Subcutaneous abdominal adipose tissue (tissue), 5 donors: Measurements from ENCODE around the gene BAZ1A.

Experiments
- H3K27ac ChIP-seq: one replicate; pipeline ENCODE4 v1.7.0; 2013; ENCODE audit warnings: low read depth, mild to moderate bottlenecking, inconsistent platforms, low read length, moderate library complexity
- H3K27me3 ChIP-seq, 5 donors: one replicate each; pipeline ENCODE4 v1.7.0; 2013; ENCODE audit warnings: low read length in 5 of 5, inconsistent platforms in 1 of 5; ENCODE audit not compliant: control insufficient read depth in 5 of 5, insufficient read depth in 4 of 5
- H3K36me3 ChIP-seq, 5 donors: one replicate each; pipeline ENCODE4 v1.7.0; 2013; ENCODE audit warnings: low read length in 5 of 5; ENCODE audit not compliant: control insufficient read depth in 5 of 5, insufficient read depth in 5 of 5
- H3K4me1 ChIP-seq, 5 donors: one replicate each; pipeline ENCODE4 v1.7.0; 2013; ENCODE audit warnings: low read length in 5 of 5, mild to moderate bottlenecking in 3 of 5, moderate library complexity in 1 of 5; ENCODE audit not compliant: control insufficient read depth in 5 of 5, insufficient read depth in 5 of 5
- H3K4me3 ChIP-seq, 5 donors: one replicate each; pipeline ENCODE4 v1.7.0; 2013; ENCODE audit warnings: low read length in 5 of 5, low read depth in 1 of 5
- H3K9ac ChIP-seq, 5 donors: one replicate each; pipeline ENCODE4 v1.7.0; 2013; ENCODE audit warnings: low read length in 5 of 5, mild to moderate bottlenecking in 4 of 5, moderate library complexity in 3 of 5
- H3K9me3 ChIP-seq, 5 donors: one replicate each; pipeline ENCODE4 v1.7.0; 2013; ENCODE audit warnings: low read length in 5 of 5; ENCODE audit not compliant: control insufficient read depth in 5 of 5
- donor health status: healthy.
- donor health status: healthy.
- donor health status: healthy.
- donor health status: healthy.
- donor health status: healthy.

BAZ1A gene

GRCh38 chr14:34775342-34775741 is 99.8 kb downstream of the BAZ1A start:
- H3K27ac ChIP-seq, result no peak overlapping the region
- no peaks in the 10 kb centered on the region for H3K4me1 ChIP-seq
- H3K9ac ChIP-seq, result no peak overlapping the region
- no peaks in the 10 kb centered on the region for H3K9me3 ChIP-seq
- H3K4me3 ChIP-seq, result no peak overlapping the region
- no peaks in the 10 kb centered on the region for H3K27me3 ChIP-seq
- peaks cover 17 to 58% (median 34%) of the 10 kb centered on the region in 5 donors for H3K36me3 ChIP-seq

- Histone ChIP-seq H3K9ac (no peak overlapping the region), H3K4me3 (no peak overlapping the region), H3K9me3 (no peaks in the 10 kb centered on the region), H3K36me3 (peaks cover 13 to 40% (median 19%) of the 10 kb centered on the region in 5 donors), H3K27ac (no peak overlapping the region), H3K27me3 (no peaks in the 10 kb centered on the region), H3K4me1 (peaks cover 0 to 12% (median 0%) of the 10 kb centered on the region in 5 donors)
Observed at GRCh38 chr14:34770901-34771300, 104.3 kb downstream of the BAZ1A start.

- Histone ChIP-seq H3K9ac (no peak overlapping the region), H3K36me3 (peaks cover 28 to 37% (median 31%) of the 10 kb centered on the region in 5 donors), H3K9me3 (no peaks in the 10 kb centered on the region)
Observed at GRCh38 chr14:34766606-34767005, 108.6 kb downstream of the BAZ1A start.

GRCh38 chr14:34766060-34766459 is 109.1 kb downstream of the BAZ1A start:
- no peaks in the 10 kb centered on the region for H3K9me3 ChIP-seq
- no peak overlapping the region for H3K9ac ChIP-seq
- H3K4me1 ChIP-seq, result peaks cover 0 to 12% (median 0%) of the 10 kb centered on the region in 5 donors
- H3K27me3 ChIP-seq, result no peaks in the 10 kb centered on the region
- no peak overlapping the region for H3K27ac ChIP-seq
- peaks cover 29 to 40% (median 35%) of the 10 kb centered on the region in 5 donors for H3K36me3 ChIP-seq
- H3K4me3 ChIP-seq, result no peak overlapping the region

More at GRCh38 chr14:34766606-34767005, 108.6 kb downstream of the BAZ1A start:
- peaks cover 0 to 12% (median 0%) of the 10 kb centered on the region in 5 donors for H3K4me1 ChIP-seq
- H3K27me3 ChIP-seq, result no peaks in the 10 kb centered on the region
- no peak overlapping the region for H3K4me3 ChIP-seq
- H3K27ac ChIP-seq, result no peak overlapping the region

GRCh38 chr14:34755215-34755614 is 119.9 kb downstream of the BAZ1A start:
- H3K4me3 ChIP-seq, result no peak overlapping the region
- no peak overlapping the region for H3K27ac ChIP-seq
- no peaks in the 10 kb centered on the region for H3K9me3 ChIP-seq
- H3K9ac ChIP-seq, result no peak overlapping the region
- H3K27me3 ChIP-seq, result no peaks in the 10 kb centered on the region
- no peaks in the 10 kb centered on the region for H3K4me1 ChIP-seq
- peaks cover 11 to 34% (median 24%) of the 10 kb centered on the region in 5 donors for H3K36me3 ChIP-seq

GRCh38 chr14:34754687-34755086 is 120.5 kb downstream of the BAZ1A start:
- peaks cover 8 to 31% (median 24%) of the 10 kb centered on the region in 5 donors for H3K36me3 ChIP-seq

GRCh38 chr14:34750670-34751069 is 124.5 kb downstream of the BAZ1A start:
- H3K27me3 ChIP-seq, result no peaks in the 10 kb centered on the region
- peaks cover 0 to 24% (median 10%) of the 10 kb centered on the region in 5 donors for H3K36me3 ChIP-seq
- no peak overlapping the region for H3K27ac ChIP-seq
- H3K9ac ChIP-seq, result no peak overlapping the region
- H3K4me3 ChIP-seq, result no peak overlapping the region
- no peaks in the 10 kb centered on the region for H3K9me3 ChIP-seq
- no peaks in the 10 kb centered on the region for H3K4me1 ChIP-seq

More at GRCh38 chr14:34754687-34755086, 120.5 kb downstream of the BAZ1A start:
- no peak overlapping the region for H3K9ac ChIP-seq
- no peaks in the 10 kb centered on the region for H3K4me1 ChIP-seq
- no peak overlapping the region for H3K27ac ChIP-seq
- H3K27me3 ChIP-seq, result no peaks in the 10 kb centered on the region
- no peaks in the 10 kb centered on the region for H3K9me3 ChIP-seq
- H3K4me3 ChIP-seq, result no peak overlapping the region

GRCh38 chr14:34750233-34750632 is 124.9 kb downstream of the BAZ1A start:
- Histone ChIP-seq H3K36me3 (peaks cover 0 to 21% (median 10%) of the 10 kb centered on the region in 5 donors), H3K27ac (no peak overlapping the region)

GRCh38 chr14:34749408-34749807 is 125.8 kb downstream of the BAZ1A start:
- Histone ChIP-seq H3K4me1 (no peaks in the 10 kb centered on the region), H3K27me3 (no peaks in the 10 kb centered on the region), H3K27ac (no peak overlapping the region), H3K4me3 (no peak overlapping the region), H3K9me3 (no peaks in the 10 kb centered on the region), H3K36me3 (peaks cover 0 to 14% (median 7%) of the 10 kb centered on the region in 5 donors), H3K9ac (no peak overlapping the region)

More at GRCh38 chr14:34750233-34750632, 124.9 kb downstream of the BAZ1A start:
- Histone ChIP-seq H3K27me3 (no peaks in the 10 kb centered on the region), H3K4me1 (no peaks in the 10 kb centered on the region), H3K4me3 (no peak overlapping the region), H3K9me3 (no peaks in the 10 kb centered on the region), H3K9ac (no peak overlapping the region)

GRCh38 chr14:34742270-34743115 is 132.7 kb downstream of the BAZ1A start:
- no peaks in the 10 kb centered on the region for H3K36me3 ChIP-seq
- H3K4me1 ChIP-seq, result no peaks in the 10 kb centered on the region
- H3K27me3 ChIP-seq, result no peaks in the 10 kb centered on the region
- H3K9me3 ChIP-seq, result no peaks in the 10 kb centered on the region
- no peak overlapping the region for H3K27ac ChIP-seq
- no peak overlapping the region for H3K4me3 ChIP-seq
- H3K9ac ChIP-seq, result no peak overlapping the region
